PC-3 (cell line): Measurements from ENCODE around the gene E2F7. TPM values are rescaled to one million over a fixed set of nuclear protein-coding genes. Genes with fewer than 3 reads are reported as not detected.

Experiments used
- ATAC-seq: fragments of 200-7000 bp; cut with Tn5 transposase; 2 replicates; pipeline ENCODE4 v1.9.1; 2020; ENCODE audit warnings: mild to moderate bottlenecking, moderate library complexity
- BruUV-seq: library from RNA; stranded (reverse); fragments of 400-500 nt; replicated peaks from 2 replicates; lab custom pipeline; 2021; lab: Mats Ljungman, UMichigan
- CTCF ChIA-PET: fragments of 300-600 bp; sonication (Branson Sonifier 250); formaldehyde crosslinking; loops from one replicate; lab custom pipeline; 2022; ENCODE audit warnings: antibody characterized with exemption; lab: Charles Lee
- POLR2A ChIA-PET: fragments of 300-600 bp; sonication (Branson Sonifier 250); formaldehyde crosslinking; loops from one replicate; lab custom pipeline; 2022; ENCODE audit warnings: antibody characterized with exemption; ENCODE audit not compliant: unreplicated experiment; lab: Charles Lee
- DNase-seq: peaks from one replicate; pipeline ENCODE4 v3.0.0-alpha.2; 2015
- H2AFZ ChIP-seq: fragments of 300-600 bp; sonication (generic); 2 replicates; pipeline ENCODE4 v1.6.0; 2016; ENCODE audit warnings: antibody characterized with exemption, low read length
- H3F3A ChIP-seq: fragments of 300-600 bp; sonication (generic); one replicate; pipeline ENCODE4 v1.6.0; 2017; ENCODE audit warnings: antibody characterized with exemption, low read length, control low read depth, mild to moderate bottlenecking; ENCODE audit not compliant: unreplicated experiment
- H3K27ac ChIP-seq: fragments of 300-600 bp; sonication (generic); 2 replicates; pipeline ENCODE4 v1.5.1; 2016; ENCODE audit warnings: mild to moderate bottlenecking, low read length
- H3K27me3 ChIP-seq: fragments of 300-600 bp; sonication (generic); 2 replicates; pipeline ENCODE4 v1.6.1; 2016; ENCODE audit warnings: low read length, mixed read lengths
- H3K36me3 ChIP-seq: fragments of 300-600 bp; sonication (generic); 2 replicates; pipeline ENCODE4 v1.6.1; 2016; ENCODE audit warnings: low read depth, mixed run types, low read length, mixed read lengths
- H3K4me1 ChIP-seq: fragments of 300-600 bp; sonication (generic); 2 replicates; pipeline ENCODE4 v1.5.1; 2016; ENCODE audit warnings: low read length; ENCODE audit not compliant: insufficient read depth
- H3K4me2 ChIP-seq: fragments of 300-600 bp; sonication (generic); 2 replicates; pipeline ENCODE4 v1.6.0; 2016; ENCODE audit warnings: low read length
- H3K4me3 ChIP-seq: fragments of 300-600 bp; sonication (generic); 2 replicates; pipeline ENCODE4 v1.5.1; 2016; ENCODE audit warnings: mild to moderate bottlenecking, low read length, mixed read lengths
- H3K79me2 ChIP-seq: fragments of 300-600 bp; sonication (generic); 2 replicates; pipeline ENCODE4 v1.6.1; 2017; ENCODE audit warnings: low read length, mixed read lengths
- H3K9ac ChIP-seq: fragments of 300-600 bp; sonication (generic); 2 replicates; pipeline ENCODE4 v1.6.0; 2016; ENCODE audit warnings: mild to moderate bottlenecking, low read length
- H3K9me2 ChIP-seq: fragments of 300-600 bp; sonication (generic); replicated peaks from 2 replicates; pipeline ENCODE4 v1.6.1; 2016; ENCODE audit warnings: mixed run types, low read length, mixed read lengths
- H3K9me3 ChIP-seq: fragments of 300-600 bp; sonication (generic); 2 replicates; pipeline ENCODE4 v1.6.1; 2016; ENCODE audit warnings: low read length, mixed read lengths
- H4K20me1 ChIP-seq: fragments of 300-600 bp; sonication (generic); 2 replicates; pipeline ENCODE4 v1.6.1; 2016; ENCODE audit warnings: low read length, mixed read lengths
- CTCF ChIP-seq: fragments of 300-600 bp; sonication (generic); conservative IDR thresholded peaks from 2 replicates; pipeline ENCODE4 v1.5.1; 2017; ENCODE audit warnings: antibody characterized with exemption, low read depth, mild to moderate bottlenecking, low read length
- EZH2 ChIP-seq: fragments of 300-600 bp; sonication (generic); IDR thresholded peaks from one replicate; pipeline ENCODE4 v1.6.1; 2017; ENCODE audit warnings: antibody characterized with exemption, mild to moderate bottlenecking, low read length; ENCODE audit not compliant: unreplicated experiment
- EZH2phosphoT487 ChIP-seq: fragments of 300-600 bp; sonication (generic); IDR thresholded peaks from 2 replicates; pipeline ENCODE4 v1.6.1; 2018; ENCODE audit warnings: mild to moderate bottlenecking, antibody characterized with exemption, low read length, borderline replicate concordance
- intact Hi-C: fragments of 100-400 bp; cut with micrococcal nuclease; formaldehyde crosslinking; loops from 2 replicates; pipeline ENCODE4 v1.9.0; 2023
- total RNA-seq: library from RNA; depleted of rRNA; stranded (reverse); fragments of >200 nt; gene quantifications from 2 replicates; pipeline ENCODE4 v1.2.3, GENCODE V29; 2014

E2F7 gene
- total RNA-seq, 1 experiment from 2014 or later, result 19.0 TPM

GRCh38 chr12:77042833-77043232, 22.5 kb downstream of the E2F7 start:
- H3K9ac ChIP-seq, result no peak overlapping the region
- H2AFZ ChIP-seq, result no peak overlapping the region
- H3K4me2 ChIP-seq, result no peak overlapping the region
- ATAC-seq (no peak), DNase-seq (no peak)
- peaks cover 89% of the 10 kb centered on the region for H3K36me3 ChIP-seq
- no peaks in the 10 kb centered on the region for H4K20me1 ChIP-seq
- POLR2A ChIA-PET, result no interaction called here
- no peak overlapping the region for H3K4me3 ChIP-seq
- no peaks in the 10 kb centered on the region for H3F3A ChIP-seq
- no peaks in the 10 kb centered on the region for H3K9me2 ChIP-seq
- BruUV-seq, result no TSS peak
- no peak overlapping the region for H3K27ac ChIP-seq
- intact Hi-C loops, result no loop called here
- H3K4me1 ChIP-seq, result no peaks in the 10 kb centered on the region
- H3K9me3 ChIP-seq, result no peaks in the 10 kb centered on the region
- no peaks in the 10 kb centered on the region for H3K79me2 ChIP-seq
- H3K27me3 ChIP-seq, result no peaks in the 10 kb centered on the region
- CTCF ChIA-PET, result no interaction called here
- TF ChIP-seq CTCF, result no peak
- no peak for TF ChIP-seq EZH2phosphoT487
- no peak for TF ChIP-seq EZH2

- H2AFZ ChIP-seq, result no peak overlapping the region
- intact Hi-C loops, result no loop called here
- DNase-seq (no peak), ATAC-seq (no peak)
- H4K20me1 ChIP-seq, result no peaks in the 10 kb centered on the region
- no peak for TF ChIP-seq EZH2phosphoT487
- no peak for TF ChIP-seq CTCF
- no peak for TF ChIP-seq EZH2
- H3K4me2 ChIP-seq, result no peak overlapping the region
- H3K4me1 ChIP-seq, result no peaks in the 10 kb centered on the region
- no peaks in the 10 kb centered on the region for H3K79me2 ChIP-seq
- no TSS peak for BruUV-seq
- H3K9ac ChIP-seq, result no peak overlapping the region
- H3F3A ChIP-seq, result no peaks in the 10 kb centered on the region
- H3K27me3 ChIP-seq, result no peaks in the 10 kb centered on the region
- ChIA-PET POLR2A (no interaction called here), CTCF (no interaction called here)
- H3K4me3 ChIP-seq, result no peak overlapping the region
- H3K27ac ChIP-seq, result no peak overlapping the region
- no peaks in the 10 kb centered on the region for H3K9me2 ChIP-seq
- H3K36me3 ChIP-seq, result peaks cover 70% of the 10 kb centered on the region
- no peaks in the 10 kb centered on the region for H3K9me3 ChIP-seq
Measured at GRCh38 chr12:77040231-77040630, 25.1 kb downstream of the E2F7 start.

GRCh38 chr12:77035226-77035625, 30.1 kb downstream of the E2F7 start:
- Histone ChIP-seq H3K79me2 (no peaks in the 10 kb centered on the region), H3K27ac (no peak overlapping the region), H3F3A (no peaks in the 10 kb centered on the region), H2AFZ (no peak overlapping the region), H3K27me3 (no peaks in the 10 kb centered on the region), H4K20me1 (no peaks in the 10 kb centered on the region), H3K4me1 (no peaks in the 10 kb centered on the region), H3K9me2 (no peaks in the 10 kb centered on the region), H3K36me3 (peaks cover 59% of the 10 kb centered on the region), H3K9me3 (no peaks in the 10 kb centered on the region), H3K4me2 (no peak overlapping the region), H3K9ac (no peak overlapping the region), H3K4me3 (no peak overlapping the region)
- intact Hi-C loops, result no loop called here
- no TSS peak for BruUV-seq
- no peak for DNase-seq
- ATAC-seq, result no peak
- CTCF ChIA-PET, result no interaction called here
- POLR2A ChIA-PET, result no interaction called here
- TF ChIP-seq EZH2, result no peak
- TF ChIP-seq EZH2phosphoT487, result no peak
- TF ChIP-seq CTCF, result no peak
